A673 (cell line): Measurements from ENCODE around the gene RNF144B. TPM values are rescaled to one million over a fixed set of nuclear protein-coding genes. Genes with fewer than 3 reads are reported as not detected.

ENCODE experiments used
- BruUV-seq: library from RNA; stranded (reverse); fragments of 400-500 nt; replicated peaks from 2 replicates; lab custom pipeline; 2021; lab: Mats Ljungman, UMichigan
- CTCF ChIA-PET: fragments of 300-600 bp; sonication (Branson Sonifier 250); formaldehyde crosslinking; loops from one replicate; lab custom pipeline; 2022; ENCODE audit warnings: antibody characterized with exemption; lab: Charles Lee
- POLR2A ChIA-PET: fragments of 300-600 bp; sonication (Branson Sonifier 250); formaldehyde crosslinking; loops from one replicate; lab custom pipeline; 2022; ENCODE audit warnings: antibody characterized with exemption; ENCODE audit not compliant: low non-redundant PET; lab: Charles Lee
- DNase-seq: peaks from one replicate; pipeline ENCODE4 v3.0.0-alpha.2; 2015; ENCODE audit warnings: low spot score
- H3K27ac ChIP-seq: fragments of 200-600 bp; sonication (generic); 2 replicates; pipeline ENCODE4 v1.5.1; 2016; ENCODE audit warnings: mixed run types, low read depth, mild to moderate bottlenecking, mixed read lengths, antibody characterized with exemption, low read length; ENCODE audit not compliant: poor library complexity, severe bottlenecking
- H3K27me3 ChIP-seq: fragments of 200-600 bp; sonication (generic); replicated peaks from 2 replicates; pipeline ENCODE4 v1.6.1; 2017; ENCODE audit warnings: mixed run types, low read depth, mild to moderate bottlenecking, mixed read lengths, antibody characterized with exemption, low read length; ENCODE audit not compliant: insufficient read depth, poor library complexity
- H3K36me3 ChIP-seq: fragments of 200-600 bp; sonication (generic); 2 replicates; pipeline ENCODE4 v1.6.1; 2016; ENCODE audit warnings: mixed run types, mild to moderate bottlenecking, mixed read lengths, antibody characterized with exemption, low read length; ENCODE audit not compliant: insufficient read depth, poor library complexity, severe bottlenecking
- H3K4me1 ChIP-seq: fragments of 200-600 bp; sonication (generic); 2 replicates; pipeline ENCODE4 v1.6.1; 2017; ENCODE audit warnings: mixed run types, mild to moderate bottlenecking, mixed read lengths, antibody characterized with exemption, low read length; ENCODE audit not compliant: insufficient read depth, poor library complexity, severe bottlenecking
- H3K4me3 ChIP-seq: fragments of 200-600 bp; sonication (generic); 2 replicates; pipeline ENCODE4 v1.5.1; 2016; ENCODE audit warnings: low read depth, mixed run types, mild to moderate bottlenecking, mixed read lengths, low read length; ENCODE audit not compliant: poor library complexity, severe bottlenecking
- H3K9me3 ChIP-seq: fragments of 200-600 bp; sonication (generic); 2 replicates; pipeline ENCODE4 v1.6.1; 2016; ENCODE audit warnings: mixed run types, low read depth, mild to moderate bottlenecking, mixed read lengths, antibody characterized with exemption, low read length; ENCODE audit not compliant: poor library complexity, severe bottlenecking
- CTCF ChIP-seq: fragments of 300-800, 200-600 bp; sonication (generic); conservative IDR thresholded peaks from 2 replicates; pipeline ENCODE4 v1.5.1; 2017; ENCODE audit warnings: low read depth, mild to moderate bottlenecking, antibody characterized with exemption, low read length, moderate library complexity, mixed read lengths
- EZH2 ChIP-seq: fragments of 200-600 bp; sonication (generic); IDR thresholded peaks from 2 replicates; pipeline ENCODE4 v1.6.1; 2017; ENCODE audit warnings: borderline replicate concordance, low read depth, mild to moderate bottlenecking, mixed read lengths, antibody characterized with exemption, low read length; ENCODE audit not compliant: poor library complexity, severe bottlenecking
- intact Hi-C: fragments of 100-400 bp; cut with micrococcal nuclease; formaldehyde crosslinking; loops from one replicate; pipeline ENCODE4 v1.10.0; 2022; ENCODE audit not compliant: unreplicated experiment
- total RNA-seq: library from RNA; stranded (reverse); gene quantifications from 2 replicates; pipeline ENCODE4 v1.2.3, GENCODE V29; 2021

Gene RNF144B
- total RNA-seq, 1 experiment from 2014 or later = 0.82 TPM

GRCh38 chr6:18495236-18495635 lies 108.1 kb downstream of the RNF144B start:
- intact Hi-C loops = no loop called here
- ChIA-PET POLR2A (no interaction called here), CTCF (no interaction called here)
- Histone ChIP-seq H3K4me1 (no peaks in the 10 kb centered on the region), H3K4me3 (no peak overlapping the region), H3K36me3 (no peaks in the 10 kb centered on the region), H3K27me3 (no peaks in the 10 kb centered on the region), H3K27ac (no peak overlapping the region), H3K9me3 (no peaks in the 10 kb centered on the region)
- BruUV-seq = no TSS peak
- TF ChIP-seq EZH2 (no peak), CTCF (no peak)
- no peak for DNase-seq

- H3K4me3 ChIP-seq = no peak overlapping the region
- ChIA-PET POLR2A (no interaction called here), CTCF (no interaction called here)
- H3K27ac ChIP-seq = no peak overlapping the region
- intact Hi-C loops = no loop called here
- no peak for DNase-seq
- no peak for TF ChIP-seq EZH2
- TF ChIP-seq CTCF = no peak
- H3K27me3 ChIP-seq = no peaks in the 10 kb centered on the region
- H3K9me3 ChIP-seq = no peaks in the 10 kb centered on the region
- H3K4me1 ChIP-seq = no peaks in the 10 kb centered on the region
- H3K36me3 ChIP-seq = no peaks in the 10 kb centered on the region
- BruUV-seq = no TSS peak
Measured at GRCh38 chr6:18496462-18496861, 109.3 kb downstream of the RNF144B start.

- Histone ChIP-seq H3K4me1 (no peaks in the 10 kb centered on the region), H3K36me3 (no peaks in the 10 kb centered on the region), H3K4me3 (no peak overlapping the region), H3K9me3 (no peaks in the 10 kb centered on the region), H3K27ac (no peak overlapping the region), H3K27me3 (no peaks in the 10 kb centered on the region)
- TF ChIP-seq EZH2 (no peak), CTCF (no peak)
- CTCF ChIA-PET = no interaction called here
- no peak for DNase-seq
- BruUV-seq = no TSS peak
- POLR2A ChIA-PET = no interaction called here
- intact Hi-C loops = no loop called here
Measured at GRCh38 chr6:18497006-18497405, 109.9 kb downstream of the RNF144B start.
